ENCODE measurements around the gene KCNMB1.

Gene KCNMB1

GRCh38 chr5:170338933-170339779 is 50.0 kb downstream of the KCNMB1 start:
- H3K9me3 ChIP-seq (ENCODE audit: severe bottlenecking), result no peaks in the 10 kb centered on the region
- no peak overlapping the region for H3K4me3 ChIP-seq (ENCODE audit: low read depth, low read length)
- 0 out of 2 replicates have a peak, but pooled peaks have one; percentile 18 for TF ChIP-seq CTCF (IDR thresholded peaks at IDR 0.05; ENCODE audit: low read depth, low read length)
- peaks cover 70% of the 10 kb centered on the region for H3K27me3 ChIP-seq (ENCODE audit: insufficient read depth, low read depth, severe bottlenecking)
- no peak overlapping the region for H3K27ac ChIP-seq
- DNase-seq, result no peak
- no peaks in the 10 kb centered on the region for H3K36me3 ChIP-seq

GRCh38 chr5:170338291-170338690 is 50.9 kb downstream of the KCNMB1 start:
- DNase-seq, result no peak
- Histone ChIP-seq H3K27ac (no peak overlapping the region), H3K4me3 (ENCODE audit: low read depth, low read length) (no peak overlapping the region), H3K36me3 (no peaks in the 10 kb centered on the region), H3K9me3 (ENCODE audit: severe bottlenecking) (no peaks in the 10 kb centered on the region), H3K27me3 (ENCODE audit: insufficient read depth, low read depth, severe bottlenecking) (peaks cover 73% of the 10 kb centered on the region)
- no peak for TF ChIP-seq CTCF (IDR thresholded peaks at IDR 0.05; ENCODE audit: low read depth, low read length)

- Histone ChIP-seq H3K36me3 (no peaks in the 10 kb centered on the region), H3K27me3 (ENCODE audit: insufficient read depth, low read depth, severe bottlenecking) (peaks cover 73% of the 10 kb centered on the region), H3K27ac (no peak overlapping the region), H3K4me3 (ENCODE audit: low read depth, low read length) (no peak overlapping the region), H3K9me3 (ENCODE audit: severe bottlenecking) (no peaks in the 10 kb centered on the region)
- no peak for TF ChIP-seq CTCF (IDR thresholded peaks at IDR 0.05; ENCODE audit: low read depth, low read length)
- no peak for DNase-seq
Observed at GRCh38 chr5:170337045-170337733, 52.0 kb downstream of the KCNMB1 start.

GRCh38 chr5:170336065-170336464 is 53.1 kb downstream of the KCNMB1 start:
- Histone ChIP-seq H3K4me3 (ENCODE audit: low read depth, low read length) (no peak overlapping the region), H3K36me3 (no peaks in the 10 kb centered on the region), H3K9me3 (ENCODE audit: severe bottlenecking) (no peaks in the 10 kb centered on the region), H3K27ac (no peak overlapping the region), H3K27me3 (ENCODE audit: insufficient read depth, low read depth, severe bottlenecking) (peaks cover 74% of the 10 kb centered on the region)
- DNase-seq, result no peak
- no peak for TF ChIP-seq CTCF (IDR thresholded peaks at IDR 0.05; ENCODE audit: low read depth, low read length)

GRCh38 chr5:170334626-170335025 is 54.5 kb downstream of the KCNMB1 start:
- H3K9me3 ChIP-seq (ENCODE audit: severe bottlenecking), result no peaks in the 10 kb centered on the region
- H3K4me3 ChIP-seq (ENCODE audit: low read depth, low read length), result no peak overlapping the region
- no peak for DNase-seq
- no peaks in the 10 kb centered on the region for H3K36me3 ChIP-seq
- no peak for TF ChIP-seq CTCF (IDR thresholded peaks at IDR 0.05; ENCODE audit: low read depth, low read length)
- peaks cover 74% of the 10 kb centered on the region for H3K27me3 ChIP-seq (ENCODE audit: insufficient read depth, low read depth, severe bottlenecking)
- no peak overlapping the region for H3K27ac ChIP-seq

All from WERI-Rb-1 (cell line).